CD4-positive, alpha-beta T cell treated with Interleukin-4 for 1 hour (primary cell): ENCODE measurements around the gene MYBPH.

Experiments used
- DNase-seq, 2 donors: peaks; one replicate each; pipeline ENCODE4 v3.0.0-alpha.2; 2020 to 2022

Gene MYBPH, protein sequence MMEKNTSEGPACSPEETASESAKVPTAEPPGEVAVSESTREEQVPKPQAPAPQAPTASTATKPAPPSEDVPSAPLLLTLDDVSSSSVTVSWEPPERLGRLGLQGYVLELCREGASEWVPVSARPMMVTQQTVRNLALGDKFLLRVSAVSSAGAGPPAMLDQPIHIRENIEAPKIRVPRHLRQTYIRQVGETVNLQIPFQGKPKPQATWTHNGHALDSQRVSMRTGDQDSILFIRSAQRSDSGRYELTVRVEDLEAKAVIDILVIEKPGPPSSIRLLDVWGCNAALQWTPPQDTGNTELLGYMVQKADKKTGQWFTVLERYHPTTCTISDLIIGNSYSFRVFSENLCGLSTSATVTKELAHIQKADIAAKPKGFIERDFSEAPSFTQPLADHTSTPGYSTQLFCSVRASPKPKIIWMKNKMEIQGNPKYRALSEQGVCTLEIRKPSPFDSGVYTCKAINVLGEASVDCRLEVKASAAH

DNA sequence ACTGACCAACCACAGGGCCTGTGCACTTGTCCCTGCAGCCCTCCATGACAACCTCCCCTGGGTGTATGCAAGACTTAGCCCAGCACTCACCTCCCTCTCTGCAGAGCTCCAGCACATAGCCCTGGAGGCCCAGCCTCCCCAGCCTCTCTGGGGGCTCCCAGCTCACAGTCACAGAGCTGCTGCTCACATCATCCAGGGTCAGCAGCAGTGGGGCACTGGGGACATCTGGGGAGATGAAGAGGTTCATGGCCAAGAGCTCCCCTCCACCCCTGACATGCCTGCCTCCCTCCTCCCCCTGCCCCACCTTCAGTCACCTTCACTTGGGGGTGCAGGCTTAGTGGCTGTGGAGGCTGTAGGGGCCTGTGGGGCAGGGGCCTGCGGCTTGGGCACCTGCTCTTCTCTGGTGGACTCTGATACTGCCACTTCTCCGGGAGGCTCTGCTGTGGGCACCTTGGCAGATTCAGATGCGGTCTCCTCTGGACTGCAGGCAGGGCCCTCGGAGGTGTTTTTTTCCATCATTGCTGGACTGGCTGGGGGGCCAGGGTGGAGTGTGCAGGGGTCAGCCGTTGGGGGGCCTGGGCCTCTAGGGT, at the start of gene MYBPH:
Gene MYBPH (minus strand): TSS at position 590 of the 590 bp plus-strand sequence. CDS start 71 bp downstream, at position 519.
- no peak for DNase-seq

DNA sequence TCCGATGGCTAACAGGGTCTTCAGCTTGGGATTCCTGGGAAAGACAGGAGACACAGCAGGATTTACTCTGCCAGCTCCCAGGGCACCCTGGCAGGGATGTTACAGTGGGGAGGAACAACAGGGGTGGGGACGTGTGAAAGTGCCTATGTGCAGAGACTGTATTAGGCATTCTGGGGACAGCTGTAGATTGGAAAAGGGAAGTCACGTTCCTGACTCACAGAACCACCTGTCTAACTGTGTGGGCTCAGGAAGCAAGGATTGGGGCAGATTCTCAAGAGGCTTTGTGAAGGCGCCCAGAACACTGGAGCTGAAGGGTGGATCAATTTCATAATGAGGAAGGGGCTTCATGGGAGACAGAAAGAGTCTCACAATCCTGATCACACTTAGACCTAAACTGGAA, 49.4 kb upstream of the MYBPH start:
- no peak for DNase-seq

DNA sequence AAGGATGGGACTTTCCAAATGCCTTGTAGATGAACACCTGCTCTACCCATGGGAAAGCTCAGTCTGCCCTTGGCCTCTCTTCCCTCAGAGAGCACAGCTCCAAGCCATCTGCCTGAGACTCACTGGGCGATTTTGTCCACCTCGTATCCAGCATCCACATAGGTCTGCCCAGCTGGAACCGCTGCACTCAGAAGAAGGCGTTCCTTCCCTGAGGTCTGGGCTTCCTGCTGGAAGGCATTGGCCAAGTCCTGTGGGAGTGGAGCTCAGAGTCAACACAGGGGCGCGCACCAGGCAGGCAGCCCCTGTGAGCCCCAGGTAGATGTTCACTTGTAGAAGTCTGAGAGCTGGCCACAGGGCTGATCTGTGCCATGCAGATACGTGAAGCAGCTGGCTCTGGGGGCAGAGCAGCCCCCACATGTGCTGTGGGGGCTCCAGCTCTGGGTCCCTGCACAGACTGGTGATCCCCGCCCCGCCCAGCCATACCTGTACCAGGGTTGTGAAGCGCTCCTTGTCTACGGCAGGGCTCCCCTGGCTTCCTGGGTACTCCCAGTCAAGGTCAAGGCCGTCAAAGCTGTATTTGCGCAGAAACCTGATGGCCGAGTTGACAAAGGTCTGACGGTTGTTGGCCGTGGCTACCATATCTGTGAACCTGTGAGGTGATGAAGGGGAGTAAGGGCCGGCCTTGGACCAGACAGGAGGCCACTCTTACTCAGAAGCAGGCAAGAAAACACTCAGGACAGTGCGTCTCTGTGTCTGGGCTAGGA, 47.6 kb upstream of the MYBPH start:
- DNase-seq = no peak

DNA sequence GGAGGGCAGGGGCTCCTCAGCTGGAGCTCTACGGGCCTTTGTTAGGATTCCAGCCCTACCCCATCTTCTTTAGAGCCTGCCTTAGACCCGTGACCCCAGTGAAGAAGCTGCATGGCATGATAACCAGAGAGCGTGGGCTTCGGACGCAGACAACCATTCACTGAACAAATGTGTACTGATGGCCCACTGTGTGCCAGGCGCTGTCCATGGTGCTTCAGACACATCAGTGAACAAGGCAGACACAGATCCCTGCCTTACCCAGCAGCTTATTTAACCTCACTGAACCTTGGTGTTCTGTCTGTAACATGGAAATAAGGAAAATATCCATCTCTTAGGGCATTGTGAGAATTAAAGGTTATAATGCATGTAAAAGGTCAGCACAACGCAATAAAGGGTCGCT, 44.3 kb upstream of the MYBPH start:
- DNase-seq = no peak

DNA sequence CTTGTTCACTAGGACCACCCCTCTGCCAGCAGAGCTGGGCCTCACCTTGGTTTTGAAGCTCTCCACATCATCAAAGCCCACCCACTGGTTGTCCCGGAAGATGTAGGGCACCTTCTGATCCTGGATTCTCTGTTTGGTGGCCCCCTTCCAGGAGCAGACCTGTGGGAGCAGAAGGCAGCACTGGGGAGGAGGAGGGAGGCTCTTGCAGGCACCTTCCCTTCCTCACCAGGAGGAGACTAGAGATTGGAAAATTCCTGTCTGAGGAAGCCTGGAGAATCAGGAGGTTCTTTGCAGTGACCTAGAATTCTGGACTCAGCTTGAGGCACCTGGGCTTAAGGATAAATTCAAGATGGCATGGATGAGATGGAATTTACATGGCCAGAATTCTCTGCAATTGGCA, 43.5 kb upstream of the MYBPH start:
- DNase-seq = no peak

DNA sequence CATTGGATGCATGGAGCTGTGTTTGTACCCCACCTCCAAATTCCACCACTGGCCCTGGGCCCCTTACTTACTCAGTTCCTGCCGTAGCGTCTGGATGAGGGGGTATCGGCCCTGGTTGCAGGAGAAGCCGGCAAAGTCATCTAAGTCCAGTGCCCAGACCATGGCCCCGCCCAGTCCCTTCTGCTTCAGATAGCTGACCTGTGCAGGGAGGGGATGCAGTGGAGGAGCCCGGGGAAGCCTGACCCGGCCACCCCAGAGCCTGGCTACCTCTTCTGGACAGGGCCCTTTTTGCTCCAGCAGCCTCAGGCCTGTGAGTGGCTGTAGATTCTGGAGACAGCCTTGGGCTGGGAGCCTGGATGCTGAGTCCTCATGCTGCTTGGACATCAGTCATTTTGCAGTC, 42.0 kb upstream of the MYBPH start:
- DNase-seq = no peak

DNA sequence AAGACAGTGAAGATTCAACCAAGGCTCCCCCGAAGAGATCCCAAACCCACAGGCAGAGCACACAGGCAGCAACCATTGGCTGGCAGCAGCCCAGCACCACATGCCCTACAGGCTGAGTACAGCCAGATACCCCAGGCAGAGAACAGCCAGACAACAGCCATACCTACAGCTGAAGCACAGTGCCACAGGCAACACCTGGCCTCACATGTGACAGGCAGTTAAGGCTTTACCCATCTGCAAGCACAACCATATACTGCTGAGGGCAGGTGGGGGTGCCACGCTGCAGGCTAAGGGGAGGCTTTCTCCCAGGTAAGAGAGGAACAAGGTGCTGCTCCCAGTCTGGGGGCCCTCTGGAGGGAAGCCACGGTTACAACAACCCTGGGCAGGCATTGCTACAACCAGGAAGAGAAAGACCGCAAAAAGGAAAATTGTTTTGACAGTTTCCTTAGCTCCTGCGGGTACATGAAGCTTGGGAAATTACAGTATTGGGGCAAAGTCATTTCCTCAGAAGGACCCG, 41.6 kb upstream of the MYBPH start:
- no peak for DNase-seq

DNA sequence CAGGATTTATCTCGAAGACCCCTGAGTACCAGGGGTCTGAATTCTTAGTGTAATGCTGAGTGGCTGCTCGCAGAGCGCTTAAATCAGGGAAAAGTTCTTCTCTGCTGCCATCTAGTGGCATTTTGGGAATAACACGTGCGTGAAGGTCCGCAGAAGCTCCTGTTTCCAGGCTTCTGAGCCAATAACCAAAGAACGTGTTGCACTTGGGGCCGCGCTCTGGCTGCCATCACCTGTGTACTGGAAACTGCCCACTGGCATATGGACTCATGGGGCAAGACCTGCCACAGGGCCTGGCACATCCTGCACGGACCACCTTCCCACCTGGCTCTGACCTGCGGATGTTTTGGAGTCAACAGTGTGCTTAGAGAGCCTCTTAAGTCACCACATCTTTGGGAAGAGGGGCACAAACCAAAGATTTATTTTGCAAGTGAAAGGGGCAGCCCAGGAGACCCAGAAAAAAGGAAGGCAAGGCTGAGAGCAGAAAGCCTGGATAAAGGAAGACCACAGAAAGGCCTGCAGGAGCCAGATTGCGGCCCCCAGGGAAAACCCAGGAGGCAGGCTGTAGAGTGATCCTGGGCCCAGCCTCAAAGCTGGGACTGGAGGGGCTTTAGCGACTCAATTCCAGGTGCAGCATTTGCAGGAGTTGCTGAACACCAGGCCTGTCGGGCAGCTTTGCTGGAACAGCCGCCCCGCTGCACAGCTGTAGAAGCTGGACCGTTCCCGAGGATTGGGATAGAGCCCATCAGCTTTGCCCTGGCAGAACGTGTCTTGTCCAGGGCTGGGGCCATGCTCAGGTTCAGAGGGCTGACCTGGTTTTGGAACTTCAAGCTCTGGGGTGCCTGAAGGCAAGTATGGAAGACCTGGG, 40.9 kb upstream of the MYBPH start:
- peak; percentile 60 to 62 for DNase-seq

DNA sequence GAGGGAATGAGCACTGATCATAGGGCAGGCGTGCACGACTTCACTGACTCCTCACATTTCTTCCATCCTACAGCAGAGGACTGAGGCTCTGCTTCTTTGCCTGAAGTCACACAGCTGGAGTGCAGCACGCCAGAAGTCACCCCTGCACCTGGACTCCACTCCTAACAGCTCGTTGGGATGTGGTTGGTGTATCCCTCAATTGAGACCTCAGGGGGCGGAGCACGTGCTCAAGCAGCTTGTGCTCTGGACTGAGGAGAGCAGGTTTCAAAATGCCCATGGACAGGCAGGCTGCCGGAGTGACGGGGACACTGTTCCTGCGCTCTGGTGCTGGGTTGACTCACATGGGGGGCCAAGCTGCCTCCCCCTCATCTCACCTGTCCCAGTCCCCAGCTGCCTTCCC, 39.9 kb upstream of the MYBPH start:
- no peak for DNase-seq

DNA sequence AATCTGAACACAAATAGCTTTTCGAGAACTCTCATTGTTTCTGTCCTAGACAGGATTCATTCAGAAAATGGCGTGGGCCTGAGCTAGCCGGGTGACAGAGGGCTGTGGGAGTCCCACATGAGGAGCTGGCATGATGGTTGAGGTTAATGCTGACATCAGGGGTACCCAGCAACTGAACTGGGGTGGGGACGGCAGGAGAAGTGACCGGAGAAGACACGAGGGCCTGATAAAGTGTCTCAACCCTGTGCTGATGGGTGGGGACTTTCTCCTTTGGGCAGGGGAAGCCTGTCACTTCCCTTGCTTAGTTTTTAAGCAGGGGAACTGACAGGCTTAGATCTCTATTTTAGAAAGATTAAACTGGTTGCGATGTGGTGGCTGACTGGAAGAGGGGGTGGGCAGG, 39.2 kb upstream of the MYBPH start:
- DNase-seq = peak in 1 of 2 donors; percentile 29

DNA sequence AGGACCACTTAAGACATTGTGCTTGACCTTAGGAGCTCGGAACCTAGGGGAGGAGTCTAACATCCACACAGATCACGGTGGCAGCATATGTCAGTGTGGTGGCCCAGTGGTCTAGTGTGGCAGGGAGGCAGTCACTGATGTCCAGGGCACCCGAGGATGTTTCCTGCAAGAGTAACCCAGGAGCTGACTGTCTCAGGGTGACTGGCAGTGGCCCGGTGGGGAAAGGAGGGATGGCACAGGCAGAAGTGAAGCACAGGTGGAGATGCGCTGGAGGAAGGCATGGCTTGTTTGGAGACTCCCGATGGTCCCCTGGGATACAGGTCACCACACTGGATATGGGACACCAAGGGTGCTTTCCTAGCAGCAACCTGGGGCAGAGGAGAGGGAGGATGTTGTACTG, 37.5 kb upstream of the MYBPH start:
- DNase-seq = no peak

DNA sequence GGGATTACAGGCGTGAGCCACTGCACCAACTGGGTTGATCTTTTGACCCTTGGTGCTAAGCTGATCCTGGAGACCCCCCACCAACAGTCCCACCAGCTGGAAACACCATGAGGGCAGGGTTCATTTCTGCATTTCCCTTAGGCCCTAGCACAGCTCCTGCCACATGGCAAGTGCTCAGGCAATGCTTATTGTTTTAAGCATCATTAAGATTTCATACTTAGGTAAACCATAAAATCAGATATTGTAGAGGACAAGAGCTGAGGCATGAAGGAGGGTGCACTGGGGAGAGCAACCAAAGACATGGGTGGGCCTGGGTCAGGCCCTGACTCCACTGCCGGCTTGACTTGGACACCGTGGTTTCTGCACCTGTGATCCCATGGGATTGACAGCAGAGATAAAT, 36.2 kb upstream of the MYBPH start:
- DNase-seq = no peak

DNA sequence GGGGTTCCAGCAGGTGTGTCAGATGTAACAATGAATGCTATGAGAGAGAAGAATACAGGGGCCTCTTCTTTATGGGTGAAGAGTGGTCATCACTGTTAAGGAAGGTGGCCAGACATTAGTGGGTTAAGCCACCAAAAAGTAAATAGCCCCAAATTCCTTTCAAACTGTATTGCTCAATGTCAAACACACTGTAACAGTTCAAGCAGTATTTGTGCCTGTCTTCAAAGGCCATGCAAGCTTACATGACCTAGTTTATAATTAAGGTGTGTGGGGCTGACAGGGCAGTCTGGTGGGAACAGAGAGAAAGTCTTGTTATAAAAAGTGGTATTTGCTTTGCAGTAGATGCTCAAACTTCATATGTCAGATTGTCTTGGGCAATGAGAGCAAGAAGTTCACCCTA, 35.4 kb upstream of the MYBPH start:
- no peak for DNase-seq

DNA sequence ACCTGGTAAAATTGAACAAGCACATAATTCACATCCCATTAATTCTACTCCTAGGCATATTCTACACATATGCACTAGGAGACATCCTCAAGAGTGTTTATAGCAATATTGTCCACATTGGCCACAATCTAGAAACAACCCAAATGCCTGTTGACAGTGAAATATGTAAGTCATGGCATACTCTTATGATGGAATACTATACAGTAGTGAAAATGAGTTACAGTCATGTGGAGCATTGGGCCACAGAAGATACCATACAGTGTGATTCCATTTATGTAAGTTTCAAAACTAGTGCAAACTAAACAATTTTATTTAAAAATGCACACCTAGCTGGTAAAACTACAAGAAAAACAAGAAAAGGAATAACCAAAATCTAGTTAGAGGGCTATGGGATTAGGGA, 34.7 kb upstream of the MYBPH start:
- no peak for DNase-seq

DNA sequence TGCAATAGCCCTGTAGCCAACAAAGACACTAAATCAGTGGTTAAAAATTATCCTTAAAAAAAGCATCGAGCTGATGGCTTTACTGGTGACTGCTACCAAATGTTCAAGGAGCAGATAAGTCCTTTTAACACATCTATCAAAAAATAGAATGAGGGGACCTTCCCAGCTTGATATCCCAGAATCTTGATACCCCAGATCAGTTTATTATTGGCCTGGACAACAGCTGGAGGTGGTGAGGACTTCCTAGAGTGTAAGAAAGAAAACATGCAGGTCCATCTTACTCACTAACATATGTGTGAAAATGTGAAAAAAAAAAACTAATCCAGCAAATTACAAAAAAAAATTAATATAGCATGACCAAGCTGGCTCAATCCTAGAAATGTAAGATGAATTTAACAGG, 32.6 kb upstream of the MYBPH start:
- DNase-seq = no peak

DNA sequence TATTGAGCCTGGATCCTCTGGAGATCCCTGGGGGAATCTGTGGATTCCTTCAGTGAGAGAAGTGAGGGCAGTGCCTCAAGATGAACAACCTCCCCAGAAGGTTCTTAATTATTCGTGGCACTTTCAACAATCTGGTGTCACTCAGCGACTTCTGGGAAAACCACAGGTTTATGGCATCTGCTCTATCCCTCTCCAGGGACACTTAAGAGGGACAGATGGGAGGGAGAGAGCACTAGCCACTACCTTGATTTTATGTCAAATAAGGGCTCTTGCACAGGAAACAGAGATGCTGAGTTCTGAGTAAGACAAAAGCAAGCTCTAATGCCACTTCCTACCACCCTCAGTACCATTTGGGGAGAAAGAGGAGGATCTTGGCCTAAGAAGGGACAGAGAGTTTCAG, 32.1 kb upstream of the MYBPH start:
- DNase-seq = no peak

DNA sequence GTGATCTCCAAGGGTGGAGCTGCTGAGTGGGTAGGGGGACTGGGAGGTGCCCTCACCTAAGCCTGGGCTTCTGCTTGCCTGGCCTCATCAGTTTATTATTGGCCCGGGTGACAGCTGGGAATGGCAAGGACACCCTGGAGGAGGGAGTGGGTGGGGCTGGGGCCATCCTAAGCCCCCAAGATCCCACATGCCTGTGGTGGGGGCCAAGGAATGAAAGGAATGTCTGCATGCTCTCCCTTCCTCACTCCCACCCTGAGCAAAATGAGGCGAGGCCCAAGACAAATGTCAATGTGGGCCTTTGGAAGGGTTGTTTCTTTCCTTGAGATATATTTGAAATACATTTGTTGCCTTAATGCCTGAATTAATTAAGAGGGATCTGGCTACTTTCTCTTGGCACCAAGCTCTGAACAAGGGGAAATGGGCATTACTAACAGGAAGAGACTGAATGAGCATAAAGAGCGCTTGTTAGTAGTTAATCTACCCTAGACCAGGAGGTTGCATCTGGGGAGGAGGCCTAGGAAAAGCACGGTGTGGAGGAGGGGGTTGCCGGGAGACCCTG, 30.6 kb upstream of the MYBPH start:
- no peak for DNase-seq

DNA sequence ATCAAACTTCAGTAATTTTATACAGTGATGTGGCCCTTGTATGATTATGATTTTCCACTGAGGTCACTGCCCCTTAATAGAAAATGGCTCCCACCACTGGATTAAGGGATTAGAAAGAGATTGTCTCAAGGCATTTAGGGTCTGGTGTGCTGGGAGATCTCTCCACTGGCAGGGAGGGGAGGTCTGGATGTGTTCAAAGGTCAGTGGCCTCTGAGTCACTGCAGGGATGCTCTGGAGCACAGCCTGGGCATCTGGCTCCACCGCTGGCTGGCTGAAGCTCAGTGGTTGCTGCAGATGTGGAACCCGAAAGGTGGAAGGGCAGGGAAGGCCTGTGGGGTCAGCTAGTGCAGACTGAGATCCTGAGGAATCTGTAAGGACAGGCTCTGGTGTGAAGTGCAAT, 29.1 kb upstream of the MYBPH start:
- no peak for DNase-seq

DNA sequence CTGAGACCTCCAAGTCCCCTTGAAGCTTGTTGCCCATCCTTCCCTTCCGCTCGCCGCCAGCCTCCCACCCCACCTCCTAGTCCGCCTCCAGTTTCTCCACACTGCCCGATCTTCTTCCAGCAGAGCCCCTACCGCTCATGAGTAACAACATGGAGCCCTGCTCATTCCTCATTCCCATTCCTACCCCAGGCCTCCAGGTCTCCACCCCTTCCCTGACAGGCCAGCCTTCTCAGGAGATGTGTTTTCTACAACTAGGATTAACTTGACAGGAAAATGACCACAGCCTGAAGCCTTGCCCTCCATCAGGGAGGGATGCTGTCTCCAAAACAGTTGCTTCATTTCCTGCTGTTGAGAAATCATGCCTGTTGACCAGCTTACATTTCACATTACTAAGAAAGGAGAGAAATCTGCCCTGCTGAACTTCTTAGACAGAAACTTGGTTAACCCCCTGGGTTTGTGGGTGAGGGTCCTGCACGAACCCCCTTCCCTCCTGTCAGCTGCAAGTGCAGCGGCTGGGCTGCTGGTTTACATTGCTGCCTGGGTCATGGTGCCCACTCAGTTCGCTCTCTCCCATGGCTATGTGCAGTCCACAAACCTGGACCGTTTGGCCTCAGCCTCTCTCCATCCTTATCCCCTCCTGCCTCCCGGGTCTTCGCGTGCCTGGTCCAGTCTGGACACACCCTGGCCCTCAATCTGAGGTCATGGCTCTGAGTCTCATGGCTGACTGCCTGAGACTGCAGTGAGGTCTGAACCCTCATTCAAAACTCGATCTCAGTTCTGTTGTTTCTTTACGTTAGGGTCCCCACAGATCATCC, 27.0 kb upstream of the MYBPH start:
- DNase-seq = peak in 1 of 2 donors; percentile 26

DNA sequence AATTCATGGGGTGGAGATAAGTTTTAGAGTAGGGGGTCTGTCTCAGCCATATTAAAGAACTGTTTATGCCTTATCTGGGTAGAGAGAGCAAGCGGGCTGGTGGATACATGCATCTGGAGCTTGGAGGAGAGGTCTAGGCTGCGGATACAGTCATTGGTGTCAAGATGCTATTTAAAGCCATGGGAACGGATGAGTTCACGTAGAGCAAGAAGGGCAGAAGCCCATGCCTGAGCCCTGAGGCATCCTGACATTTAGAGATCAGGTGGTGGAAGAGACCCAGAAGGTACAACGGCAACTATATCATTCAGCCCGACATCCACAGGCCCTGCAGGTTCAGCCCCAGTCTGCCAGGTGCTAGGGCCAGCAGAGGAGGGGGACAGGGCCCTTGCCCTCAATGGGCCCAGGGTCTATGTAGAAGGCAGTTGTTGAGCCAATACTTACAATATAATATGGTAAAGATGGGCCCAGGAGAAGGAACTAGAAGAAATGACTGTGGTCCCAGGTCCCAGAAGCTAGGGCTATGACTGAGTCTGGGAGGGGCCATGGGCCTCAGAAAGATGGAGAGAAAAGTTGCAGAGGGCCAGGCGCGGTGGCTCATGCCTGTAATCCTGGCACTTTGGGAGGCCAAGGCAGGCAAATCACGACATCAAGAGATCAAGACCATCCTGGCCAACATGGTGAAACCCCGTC, 26.0 kb upstream of the MYBPH start:
- no peak for DNase-seq

DNA sequence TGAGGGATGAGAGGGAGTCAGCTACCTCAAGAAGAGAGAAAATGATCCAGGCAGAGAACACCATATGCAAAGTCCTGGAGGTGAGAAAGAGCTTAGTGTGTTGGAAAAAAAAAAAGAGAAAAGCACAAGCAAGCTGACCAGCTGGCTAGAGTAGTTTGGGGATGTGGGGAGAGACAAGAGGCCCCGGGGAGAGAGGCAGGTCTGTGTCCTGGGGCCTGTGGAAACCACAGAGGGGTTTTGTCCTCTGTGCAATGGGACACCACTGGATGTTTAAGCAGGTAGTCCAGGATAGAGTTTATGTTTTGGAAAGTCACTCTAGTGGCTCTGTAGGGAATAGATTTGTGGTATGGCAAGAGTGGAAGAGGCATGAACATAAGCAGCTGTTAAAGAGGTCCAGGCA, 25.3 kb upstream of the MYBPH start:
- DNase-seq = no peak
